NCI-H82 treated with DMSO at 0.1 percent for 48 hours (cell line): Measurements from ENCODE around the gene TMEM219.

Experiments used
- DNase-seq: peaks from one replicate; lab custom pipeline; 2025; ENCODE audit not compliant: unreplicated experiment; lab: John Stamatoyannopoulos, UW

The TMEM219 gene

DNA sequence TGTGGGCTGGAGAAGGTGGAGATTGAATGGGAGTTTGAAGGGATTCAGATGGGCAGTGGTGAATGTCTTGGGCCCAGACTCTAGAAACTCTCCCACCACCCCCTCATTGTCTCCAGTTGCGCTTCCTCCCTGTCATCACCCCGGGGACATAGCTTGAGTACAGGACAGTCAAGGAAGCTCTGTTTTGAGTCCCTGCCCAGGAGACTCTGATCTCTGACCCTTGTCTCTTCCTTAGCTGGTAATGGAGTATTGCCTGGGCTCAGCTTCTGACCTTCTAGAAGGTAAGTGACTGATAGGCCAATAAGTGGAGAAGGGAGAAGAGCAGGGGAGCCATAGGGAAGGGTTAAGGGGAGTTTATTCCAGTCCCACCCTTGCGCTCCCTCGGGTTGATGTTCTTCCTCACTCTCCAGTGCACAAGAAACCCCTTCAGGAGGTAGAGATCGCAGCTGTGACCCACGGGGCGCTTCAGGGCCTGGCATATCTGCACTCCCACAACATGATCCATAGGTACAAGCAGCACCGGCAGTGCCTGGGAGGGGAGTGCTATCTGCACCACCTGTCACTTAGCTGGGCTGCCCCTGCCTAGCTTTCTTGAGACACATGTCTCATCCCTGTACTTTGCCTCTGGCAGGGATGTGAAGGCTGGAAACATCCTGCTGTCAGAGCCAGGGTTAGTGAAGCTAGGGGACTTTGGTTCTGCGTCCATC is 16.8 kb downstream of the TMEM219 start:
- no peak for DNase-seq

GRCh38 chr16:29982560-29983419 is 20.9 kb downstream of the TMEM219 start:
- no peak for DNase-seq

GRCh38 chr16:29983420-29984136 is 21.7 kb downstream of the TMEM219 start:
- DNase-seq: no peak

GRCh38 chr16:29984137-29984763 is 22.4 kb downstream of the TMEM219 start:
- DNase-seq: no peak

- no peak for DNase-seq
These were observed 22.9 kb downstream of the TMEM219 start for GRCh38 chr16:29984764-29985147.

GRCh38 chr16:29985271-29985811 is 23.5 kb downstream of the TMEM219 start:
- DNase-seq: no peak

- no peak for DNase-seq
These were observed 24.4 kb downstream of the TMEM219 start for GRCh38 chr16:29986231-29986630.

- no peak for DNase-seq
These were observed 25.1 kb downstream of the TMEM219 start for GRCh38 chr16:29986931-29987330.

DNA sequence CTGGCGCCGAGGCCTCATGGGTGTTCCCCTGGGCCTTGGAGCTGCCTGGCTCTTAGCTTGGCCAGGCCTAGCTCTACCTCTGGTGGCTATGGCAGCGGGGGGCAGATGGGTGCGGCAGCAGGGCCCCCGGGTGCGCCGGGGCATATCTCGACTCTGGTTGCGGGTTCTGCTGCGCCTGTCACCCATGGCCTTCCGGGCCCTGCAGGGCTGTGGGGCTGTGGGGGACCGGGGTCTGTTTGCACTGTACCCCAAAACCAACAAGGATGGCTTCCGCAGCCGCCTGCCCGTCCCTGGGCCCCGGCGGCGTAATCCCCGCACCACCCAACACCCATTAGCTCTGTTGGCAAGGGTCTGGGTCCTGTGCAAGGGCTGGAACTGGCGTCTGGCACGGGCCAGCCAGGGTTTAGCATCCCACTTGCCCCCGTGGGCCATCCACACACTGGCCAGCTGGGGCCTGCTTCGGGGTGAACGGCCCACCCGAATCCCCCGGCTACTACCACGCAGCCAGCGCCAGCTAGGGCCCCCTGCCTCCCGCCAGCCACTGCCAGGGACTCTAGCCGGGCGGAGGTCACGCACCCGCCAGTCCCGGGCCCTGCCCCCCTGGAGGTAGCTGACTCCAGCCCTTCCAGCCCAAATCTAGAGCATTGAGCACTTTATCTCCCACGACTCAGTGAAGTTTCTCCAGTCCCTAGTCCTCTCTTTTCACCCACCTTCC is 25.6 kb downstream of the TMEM219 start:
- DNase-seq: no peak

DNA sequence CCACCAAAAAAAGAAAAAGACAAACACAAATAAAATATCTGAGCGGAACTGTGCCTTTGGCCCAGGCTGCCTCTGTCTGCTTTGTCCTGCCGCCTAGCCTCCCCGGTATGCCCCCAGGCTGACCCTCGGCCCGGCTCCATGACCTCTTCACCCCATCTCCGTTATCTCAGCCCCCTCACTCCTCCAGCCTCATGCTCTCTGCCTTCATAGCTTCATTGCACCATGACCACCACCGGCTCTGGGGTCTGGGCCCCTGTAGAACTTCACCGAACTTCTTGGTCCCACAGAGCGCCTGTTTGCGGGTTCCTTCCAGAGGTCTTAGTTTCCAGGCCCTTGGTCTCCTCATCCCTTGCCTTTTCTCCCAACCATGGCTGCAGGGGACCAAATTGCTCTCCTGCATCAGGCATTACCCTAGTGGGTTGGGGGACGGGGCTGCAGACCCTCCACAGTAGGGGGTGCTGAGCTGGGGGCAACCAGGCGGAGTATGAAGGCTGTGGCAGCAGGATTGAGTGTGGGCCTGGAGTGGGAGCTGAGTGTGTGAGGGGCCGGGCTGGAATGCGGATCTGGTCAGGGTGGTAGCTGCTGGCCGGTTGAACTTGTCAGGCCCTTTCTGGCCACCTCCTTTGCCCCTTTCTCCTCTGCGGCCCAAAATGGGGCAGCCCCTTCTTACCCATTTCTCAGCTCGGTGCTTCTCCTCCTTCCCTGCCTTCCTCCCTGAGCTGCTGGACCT is 26.6 kb downstream of the TMEM219 start:
- no peak for DNase-seq

- no peak for DNase-seq
These were observed 27.4 kb downstream of the TMEM219 start for GRCh38 chr16:29989111-29989858.

DNA sequence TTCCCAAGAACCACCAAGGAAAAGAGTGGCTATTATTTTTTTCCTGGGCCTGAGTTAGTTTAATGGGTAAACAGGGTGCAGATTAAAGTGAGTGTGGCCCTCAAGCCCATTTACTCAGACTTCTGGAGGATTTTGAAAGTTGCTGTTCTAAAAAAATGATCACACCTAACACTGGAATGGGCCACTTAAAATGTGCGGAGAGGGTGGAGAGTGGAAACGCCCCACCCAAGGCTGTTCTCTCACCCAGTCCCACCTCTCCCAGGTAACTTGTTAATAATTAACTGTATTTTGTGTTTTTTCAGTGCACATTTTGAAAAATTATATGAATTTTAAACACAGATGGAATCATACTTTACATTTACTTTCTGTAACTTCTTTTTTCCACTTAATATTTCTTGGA is 28.2 kb downstream of the TMEM219 start:
- DNase-seq: no peak

DNA sequence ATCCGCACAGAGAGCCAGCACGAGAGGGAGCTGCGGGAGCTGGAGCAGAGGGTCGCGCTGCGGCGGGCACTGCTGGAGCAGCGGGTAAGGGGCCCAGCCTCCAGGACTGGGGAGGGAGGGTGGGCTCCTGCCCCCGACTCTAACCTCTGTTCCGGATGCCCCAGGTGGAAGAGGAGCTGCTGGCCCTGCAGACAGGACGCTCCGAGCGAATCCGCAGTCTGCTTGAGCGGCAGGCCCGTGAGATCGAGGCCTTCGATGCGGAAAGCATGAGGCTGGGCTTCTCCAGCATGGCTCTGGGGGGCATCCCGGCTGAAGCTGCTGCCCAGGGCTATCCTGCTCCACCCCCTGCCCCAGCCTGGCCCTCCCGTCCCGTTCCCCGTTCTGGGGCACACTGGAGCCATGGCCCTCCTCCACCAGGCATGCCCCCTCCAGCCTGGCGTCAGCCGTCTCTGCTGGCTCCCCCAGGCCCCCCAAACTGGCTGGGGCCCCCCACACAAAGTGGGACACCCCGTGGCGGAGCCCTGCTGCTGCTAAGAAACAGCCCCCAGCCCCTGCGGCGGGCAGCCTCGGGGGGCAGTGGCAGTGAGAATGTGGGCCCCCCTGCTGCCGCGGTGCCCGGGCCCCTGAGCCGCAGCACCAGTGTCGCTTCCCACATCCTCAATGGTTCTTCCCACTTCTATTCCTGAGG is 29.1 kb downstream of the TMEM219 start:
- DNase-seq: no peak

DNA sequence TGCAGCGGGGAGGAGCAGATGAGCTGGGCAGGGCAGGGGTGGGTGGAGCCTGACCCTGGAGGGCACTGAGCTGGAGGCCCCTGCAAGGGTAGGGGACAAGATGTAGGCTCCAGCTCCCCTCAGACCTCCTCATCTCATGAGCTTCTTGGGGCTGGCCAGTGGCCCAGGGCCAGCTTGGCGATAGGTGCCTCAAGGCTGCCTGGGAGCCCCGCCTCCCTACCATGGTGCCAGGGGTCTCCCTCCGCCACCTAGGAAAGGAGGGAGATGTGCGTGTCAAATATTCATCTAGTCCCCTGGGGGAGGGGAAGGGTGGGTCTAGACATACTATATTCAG is 29.7 kb downstream of the TMEM219 start:
- no peak for DNase-seq

GRCh38 chr16:29992344-29992967 is 30.6 kb downstream of the TMEM219 start:
- no peak for DNase-seq

GRCh38 chr16:29993191-29993902 is 31.5 kb downstream of the TMEM219 start:
- DNase-seq: no peak

DNA sequence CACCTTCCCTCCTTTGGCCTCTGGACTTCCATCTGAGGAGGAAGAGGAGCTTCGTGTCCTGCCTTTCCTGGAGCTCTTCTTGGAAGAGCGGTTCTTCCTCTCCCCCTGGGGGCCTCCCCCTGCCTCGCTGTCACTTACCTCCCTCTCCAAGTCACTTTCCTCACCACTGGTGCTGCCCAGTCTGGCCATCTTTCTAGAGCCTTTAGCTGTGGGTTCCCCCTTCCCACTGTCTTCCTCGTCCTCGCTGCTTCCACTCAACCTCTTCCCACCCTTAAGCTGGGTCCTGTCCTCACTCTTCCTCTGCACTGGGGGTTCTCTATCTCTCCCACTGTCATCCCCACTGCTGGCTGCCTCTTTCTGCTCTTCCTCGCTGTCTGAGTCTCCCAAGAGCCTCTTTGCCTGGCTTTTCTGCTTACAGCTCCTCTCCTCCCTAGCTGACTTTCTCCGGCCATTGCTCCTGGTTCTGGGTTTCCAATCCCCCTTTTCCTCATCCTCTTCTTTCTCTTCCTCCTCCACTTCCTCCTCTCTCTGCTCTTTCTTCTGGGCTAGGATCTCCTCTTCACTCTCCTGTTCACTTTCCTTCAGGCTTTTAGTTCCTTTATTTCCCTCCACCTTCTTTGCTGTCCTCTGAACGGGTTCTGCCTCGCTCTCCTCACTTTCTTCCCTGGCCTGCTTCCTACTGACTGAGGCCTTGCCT is 32.2 kb downstream of the TMEM219 start:
- DNase-seq: no peak
